K562 (cell line): Measurements from ENCODE around the gene ELF5. TPM values are rescaled to one million over a fixed set of nuclear protein-coding genes. Genes with fewer than 3 reads are reported as not detected.

Experiments used
- BCOR ChIP-seq: fragments of 450-650 bp; IDR thresholded peaks from 2 replicates; pipeline ENCODE4 v1.6.1; 2016
- BRF1 ChIP-seq: IDR thresholded peaks from 3 replicates; pipeline ENCODE4 v1.6.1; 2011; ENCODE audit warnings: borderline replicate concordance, mild to moderate bottlenecking; ENCODE audit not compliant: insufficient read length; ENCODE audit errors: extremely low read depth
- FOS ChIP-seq: IDR thresholded peaks from 3 replicates; pipeline ENCODE4 v1.6.1; 2011; ENCODE audit not compliant: insufficient read length; ENCODE audit errors: extremely low read depth
- HMG20B ChIP-seq: fragments of 250-450 bp; sonication (Bioruptor Pico); IDR thresholded peaks from 2 replicates; pipeline ENCODE4 v1.5.0; 2021; ENCODE audit warnings: mild to moderate bottlenecking
- IFI16 ChIP-seq: fragments of 250-450 bp; sonication (Bioruptor Pico); IDR thresholded peaks from 2 replicates; pipeline ENCODE4 v2.1.2; 2022; ENCODE audit warnings: mild to moderate bottlenecking, inconsistent platforms
- KDM5B ChIP-seq: fragments of 200-600 bp; sonication (generic); IDR thresholded peaks from 2 replicates; pipeline ENCODE4 v1.6.1; 2012; ENCODE audit warnings: low read depth, mild to moderate bottlenecking, moderate library complexity, low read length, control low read depth, inconsistent platforms; ENCODE audit not compliant: insufficient replicate concordance
- NCOA1 ChIP-seq: fragments of 450-650 bp; IDR thresholded peaks from 2 replicates; pipeline ENCODE4 v1.6.1; 2016; ENCODE audit warnings: low read depth
- PHF21A ChIP-seq: fragments of 450-650 bp; IDR thresholded peaks from 2 replicates; pipeline ENCODE4 v1.6.1; 2017; ENCODE audit warnings: low read depth, borderline replicate concordance
- POLR2A ChIP-seq: fragments of 450-650 bp; conservative IDR thresholded peaks from 2 replicates; pipeline ENCODE4 v1.6.1; 2016
- RNF2 ChIP-seq: sonication (generic); IDR thresholded peaks from 2 replicates; pipeline ENCODE4 v1.6.1; 2016
- TAF9B ChIP-seq: fragments of 450-650 bp; IDR thresholded peaks from 2 replicates; pipeline ENCODE4 v1.6.1; 2018; ENCODE audit warnings: mild to moderate bottlenecking; ENCODE audit not compliant: partially characterized antibody
- ZNF165 ChIP-seq: fragments of 250-450 bp; sonication (Bioruptor Pico); IDR thresholded peaks from 2 replicates; pipeline ENCODE4 v1.4.0; 2020; ENCODE audit warnings: borderline replicate concordance
- ZNF263 ChIP-seq: sonication (generic); formaldehyde crosslinking; IDR thresholded peaks from 2 replicates; pipeline ENCODE4 v1.8.0; 2022; ENCODE audit warnings: mild to moderate bottlenecking, missing genetic modification reagents, borderline replicate concordance
- ZNF75A ChIP-seq: fragments of 450-650 bp; formaldehyde crosslinking; IDR thresholded peaks from 2 replicates; pipeline ENCODE4 v1.4.0; 2020; ENCODE audit warnings: mild to moderate bottlenecking
- polyA plus RNA-seq, 8 experiments: library from polyadenylated mRNA; depleted of rRNA in 4 of 8; stranded (reverse) in 5 of 8; unstranded in 3 of 8; fragments of >200 nt; fragmentation: Nextera tagmentation in 2 of 8; fragmentation: Illumina TruSeq in 1 of 8; extraction: Ambion mirVana in 2 of 8; extraction: Trizol in 1 of 8; gene quantifications; 2 replicates each; pipeline versions ENCODE4 v1.2.1 to v1.2.3, GENCODE V29; 2011 to 2014; ENCODE audit warnings: inconsistent platforms in 1 of 8, missing spikeins in 1 of 8
- total RNA-seq, 7 experiments: library from RNA; depleted of rRNA in 6 of 7; stranded (reverse); fragments of >200 nt in 6 of 7; fragmentation: Illumina TruSeq in 2 of 7; extraction: Trizol in 2 of 7; gene quantifications; 2 replicates each; pipeline versions ENCODE4 v1.2.1 to v1.2.3, GENCODE V29; 2011 to 2021; ENCODE audit warnings: low replicate concordance in 1 of 7
- TF ChIP-seq, protein P1 (sequence below): fragments of 450-650 bp; IDR thresholded peaks from 2 replicates; pipeline ENCODE4 v1.6.1; 2016; ENCODE audit warnings: mild to moderate bottlenecking
- TF ChIP-seq, protein P2 (sequence below): fragments of 250-450 bp; sonication (Bioruptor Pico); IDR thresholded peaks from 2 replicates; pipeline ENCODE4 v1.8.0; 2022; ENCODE audit warnings: moderate library complexity, mild to moderate bottlenecking, inconsistent platforms
- TF ChIP-seq, protein P3 (sequence below), 2 experiments: fragments of 450-650 bp in 1 of 2; IDR thresholded peaks; 2 replicates each; pipeline ENCODE4 v1.6.1; 2011 to 2017; ENCODE audit warnings: low read depth in 2 of 2, antibody characterized with exemption in 1 of 2, borderline replicate concordance in 1 of 2, low read length in 1 of 2, mild to moderate bottlenecking in 1 of 2, mixed read lengths in 1 of 2; ENCODE audit not compliant: control insufficient read depth in 1 of 2
- TF ChIP-seq, protein P4 (sequence below): fragments of 250-450 bp; sonication (Bioruptor Pico); IDR thresholded peaks from 2 replicates; pipeline ENCODE4 v1.4.0; 2020; ENCODE audit warnings: borderline replicate concordance

Gene ELF5
- total and polyA plus RNA-seq, 9 of the 15 experiments (the other 6 are each of a cell fraction or from before 2014, with no cell fraction given) = not detected

DNA sequence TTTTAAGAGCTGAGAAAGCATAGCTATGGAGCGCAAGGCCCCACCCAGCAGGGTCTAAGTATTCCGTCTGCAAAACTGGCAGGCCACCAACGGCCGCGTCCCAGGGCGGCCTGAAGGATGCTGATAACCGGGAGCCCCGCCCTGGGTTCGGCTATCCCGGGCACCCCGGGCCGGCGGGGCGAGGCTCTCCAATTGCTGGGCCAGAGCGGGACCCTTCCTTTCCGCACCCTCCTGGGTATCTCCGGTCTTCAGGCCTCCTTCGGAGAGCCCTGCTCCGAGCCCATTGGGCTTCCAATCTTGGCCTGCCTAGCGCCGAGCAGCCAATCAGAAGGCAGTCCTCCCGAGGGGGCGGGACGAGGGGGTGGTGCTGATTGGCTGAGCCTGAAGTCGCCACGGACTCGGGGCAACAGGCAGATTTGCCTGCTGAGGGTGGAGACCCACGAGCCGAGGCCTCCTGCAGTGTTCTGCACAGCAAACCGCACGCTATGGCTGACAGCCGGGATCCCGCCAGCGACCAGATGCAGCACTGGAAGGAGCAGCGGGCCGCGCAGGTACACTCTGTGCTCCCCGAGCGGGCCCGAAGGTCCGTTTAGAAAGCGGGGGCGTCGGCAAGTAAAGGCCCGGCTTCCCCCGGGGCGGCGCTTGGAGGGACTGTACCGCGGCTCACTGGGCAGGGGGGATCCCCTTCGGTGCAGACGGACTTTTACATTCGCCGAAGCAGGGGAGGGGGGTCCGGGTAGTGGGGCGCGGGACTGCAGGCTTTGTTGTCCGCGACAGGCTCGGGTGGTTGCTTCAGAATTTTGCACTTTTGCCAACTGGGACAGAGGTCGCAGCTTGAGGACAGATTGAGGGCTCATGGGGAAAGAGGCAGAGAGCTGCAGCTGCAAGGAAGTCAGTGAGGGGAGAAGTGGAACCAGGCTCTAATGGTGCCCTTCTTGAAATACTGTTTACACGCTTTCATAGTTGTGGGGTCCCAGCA is 74.8 kb downstream of the ELF5 start, which contains the start of gene CAT (continued):
- TF ChIP-seq, protein P1, sequence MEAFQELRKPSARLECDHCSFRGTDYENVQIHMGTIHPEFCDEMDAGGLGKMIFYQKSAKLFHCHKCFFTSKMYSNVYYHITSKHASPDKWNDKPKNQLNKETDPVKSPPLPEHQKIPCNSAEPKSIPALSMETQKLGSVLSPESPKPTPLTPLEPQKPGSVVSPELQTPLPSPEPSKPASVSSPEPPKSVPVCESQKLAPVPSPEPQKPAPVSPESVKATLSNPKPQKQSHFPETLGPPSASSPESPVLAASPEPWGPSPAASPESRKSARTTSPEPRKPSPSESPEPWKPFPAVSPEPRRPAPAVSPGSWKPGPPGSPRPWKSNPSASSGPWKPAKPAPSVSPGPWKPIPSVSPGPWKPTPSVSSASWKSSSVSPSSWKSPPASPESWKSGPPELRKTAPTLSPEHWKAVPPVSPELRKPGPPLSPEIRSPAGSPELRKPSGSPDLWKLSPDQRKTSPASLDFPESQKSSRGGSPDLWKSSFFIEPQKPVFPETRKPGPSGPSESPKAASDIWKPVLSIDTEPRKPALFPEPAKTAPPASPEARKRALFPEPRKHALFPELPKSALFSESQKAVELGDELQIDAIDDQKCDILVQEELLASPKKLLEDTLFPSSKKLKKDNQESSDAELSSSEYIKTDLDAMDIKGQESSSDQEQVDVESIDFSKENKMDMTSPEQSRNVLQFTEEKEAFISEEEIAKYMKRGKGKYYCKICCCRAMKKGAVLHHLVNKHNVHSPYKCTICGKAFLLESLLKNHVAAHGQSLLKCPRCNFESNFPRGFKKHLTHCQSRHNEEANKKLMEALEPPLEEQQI = peak; percentile 89
- TF ChIP-seq BRF1 (no peak), HMG20B (CRISPR knock-in tag) (no peak), ZNF165 (CRISPR knock-in tag) (no peak), ZNF263 (CRISPR knock-in tag) (peak; percentile 53; the same call in 1 of the 2 replicates), ZNF75A (CRISPR knock-in tag) (no peak), RNF2 (peak; percentile 86), TAF9B (peak; percentile 66), BCOR (peak; percentile 30; the same call in 1 of the 2 replicates), FOS (peak; percentile 92), NCOA1 (peak; percentile 79; the same call in 1 of the 2 replicates), KDM5B (peak; percentile 89), PHF21A (peak; percentile 96; the same call in 1 of the 2 replicates), POLR2A (peak; percentile 89), IFI16 (no peak)
- TF ChIP-seq, protein P2, sequence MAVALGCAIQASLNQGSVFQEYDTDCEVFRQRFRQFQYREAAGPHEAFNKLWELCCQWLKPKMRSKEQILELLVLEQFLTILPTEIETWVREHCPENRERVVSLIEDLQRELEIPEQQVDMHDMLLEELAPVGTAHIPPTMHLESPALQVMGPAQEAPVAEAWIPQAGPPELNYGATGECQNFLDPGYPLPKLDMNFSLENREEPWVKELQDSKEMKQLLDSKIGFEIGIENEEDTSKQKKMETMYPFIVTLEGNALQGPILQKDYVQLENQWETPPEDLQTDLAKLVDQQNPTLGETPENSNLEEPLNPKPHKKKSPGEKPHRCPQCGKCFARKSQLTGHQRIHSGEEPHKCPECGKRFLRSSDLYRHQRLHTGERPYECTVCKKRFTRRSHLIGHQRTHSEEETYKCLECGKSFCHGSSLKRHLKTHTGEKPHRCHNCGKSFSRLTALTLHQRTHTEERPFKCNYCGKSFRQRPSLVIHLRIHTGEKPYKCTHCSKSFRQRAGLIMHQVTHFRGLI (CRISPR knock-in tag) = no peak
- TF ChIP-seq, protein P3, sequence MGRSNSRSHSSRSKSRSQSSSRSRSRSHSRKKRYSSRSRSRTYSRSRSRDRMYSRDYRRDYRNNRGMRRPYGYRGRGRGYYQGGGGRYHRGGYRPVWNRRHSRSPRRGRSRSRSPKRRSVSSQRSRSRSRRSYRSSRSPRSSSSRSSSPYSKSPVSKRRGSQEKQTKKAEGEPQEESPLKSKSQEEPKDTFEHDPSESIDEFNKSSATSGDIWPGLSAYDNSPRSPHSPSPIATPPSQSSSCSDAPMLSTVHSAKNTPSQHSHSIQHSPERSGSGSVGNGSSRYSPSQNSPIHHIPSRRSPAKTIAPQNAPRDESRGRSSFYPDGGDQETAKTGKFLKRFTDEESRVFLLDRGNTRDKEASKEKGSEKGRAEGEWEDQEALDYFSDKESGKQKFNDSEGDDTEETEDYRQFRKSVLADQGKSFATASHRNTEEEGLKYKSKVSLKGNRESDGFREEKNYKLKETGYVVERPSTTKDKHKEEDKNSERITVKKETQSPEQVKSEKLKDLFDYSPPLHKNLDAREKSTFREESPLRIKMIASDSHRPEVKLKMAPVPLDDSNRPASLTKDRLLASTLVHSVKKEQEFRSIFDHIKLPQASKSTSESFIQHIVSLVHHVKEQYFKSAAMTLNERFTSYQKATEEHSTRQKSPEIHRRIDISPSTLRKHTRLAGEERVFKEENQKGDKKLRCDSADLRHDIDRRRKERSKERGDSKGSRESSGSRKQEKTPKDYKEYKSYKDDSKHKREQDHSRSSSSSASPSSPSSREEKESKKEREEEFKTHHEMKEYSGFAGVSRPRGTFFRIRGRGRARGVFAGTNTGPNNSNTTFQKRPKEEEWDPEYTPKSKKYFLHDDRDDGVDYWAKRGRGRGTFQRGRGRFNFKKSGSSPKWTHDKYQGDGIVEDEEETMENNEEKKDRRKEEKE (IDR thresholded peaks at IDR 0.05; ENCODE audit: borderline replicate concordance in 1 of 2, control insufficient read depth in 1 of 2, low read depth in 2 of 2, low read length in 1 of 2) = 0 out of 4 replicates have a peak, but pooled peaks of 1 of the 2 experiments have one; percentile 56
- TF ChIP-seq, protein P4, sequence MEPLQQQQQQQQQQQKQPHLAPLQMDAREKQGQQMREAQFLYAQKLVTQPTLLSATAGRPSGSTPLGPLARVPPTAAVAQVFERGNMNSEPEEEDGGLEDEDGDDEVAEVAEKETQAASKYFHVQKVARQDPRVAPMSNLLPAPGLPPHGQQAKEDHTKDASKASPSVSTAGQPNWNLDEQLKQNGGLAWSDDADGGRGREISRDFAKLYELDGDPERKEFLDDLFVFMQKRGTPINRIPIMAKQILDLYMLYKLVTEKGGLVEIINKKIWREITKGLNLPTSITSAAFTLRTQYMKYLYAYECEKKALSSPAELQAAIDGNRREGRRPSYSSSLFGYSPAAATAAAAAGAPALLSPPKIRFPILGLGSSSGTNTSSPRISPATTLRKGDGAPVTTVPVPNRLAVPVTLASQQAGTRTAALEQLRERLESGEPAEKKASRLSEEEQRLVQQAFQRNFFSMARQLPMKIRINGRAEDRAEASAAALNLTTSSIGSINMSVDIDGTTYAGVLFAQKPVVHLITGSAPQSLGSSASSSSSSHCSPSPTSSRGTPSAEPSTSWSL (CRISPR knock-in tag) = no peak
